Esophagus squamous epithelium (tissue), 5 donors: ENCODE data around the gene ERICH6. TPM values are rescaled to one million over a fixed set of nuclear protein-coding genes. Genes with fewer than 3 reads are reported as not detected.

Source experiments
- DNase-seq: peaks from one replicate; lab custom pipeline; 2025; lab: John Stamatoyannopoulos, UW
- H3K27ac ChIP-seq, 4 donors: fragments of 200-600 bp; sonication (generic); one replicate each; pipeline ENCODE4 v1.5.1; 2016 to 2019; ENCODE audit warnings: mild to moderate bottlenecking in 1 of 4
- H3K27me3 ChIP-seq, 4 donors: fragments of 200-600 bp; sonication (generic); 1 replicate in 3 of 4; 2 replicates in 1 of 4; pipeline versions ENCODE4 v1.5.1 to v1.6.0; 2017 to 2021; ENCODE audit warnings: antibody characterized with exemption in 1 of 4
- H3K36me3 ChIP-seq, 3 donors: fragments of 200-600 bp; sonication (generic); one replicate each; pipeline ENCODE4 v1.5.1; 2016 to 2019
- H3K4me1 ChIP-seq, 3 donors: fragments of 200-600 bp; sonication (generic); one replicate each; pipeline ENCODE4 v1.5.1; 2017 to 2019
- H3K4me3 ChIP-seq, 4 donors: fragments of 200-600 bp; sonication (generic); 1 replicate in 3 of 4; 2 replicates in 1 of 4; pipeline ENCODE4 v1.5.1; 2016 to 2019; ENCODE audit warnings: mild to moderate bottlenecking in 2 of 4, moderate library complexity in 1 of 4
- H3K9me3 ChIP-seq, 3 donors: fragments of 200-600 bp; sonication (generic); one replicate each; pipeline ENCODE4 v1.5.1; 2016 to 2019
- CTCF ChIP-seq, 6 experiments: fragments of 450-650 bp in 4 of 6; fragments of 200-600 bp in 2 of 6; sonication (generic) in 2 of 6; IDR thresholded peaks; one replicate each; pipeline ENCODE4 v1.5.1; 2016 to 2019; ENCODE audit warnings: antibody characterized with exemption in 6 of 6, mild to moderate bottlenecking in 4 of 6, moderate library complexity in 4 of 6
- POLR2A ChIP-seq, 4 donors: fragments of 450-650 bp; IDR thresholded peaks; one replicate each; pipeline ENCODE4 v1.6.1; 2017; ENCODE audit warnings: antibody characterized with exemption in 4 of 4, mild to moderate bottlenecking in 4 of 4, moderate library complexity in 3 of 4
- WGBS, 2 donors: methylation state at CpG; one replicate each; pipeline ENCODE4 v1.1.5; 2018; 5-methylcytosine and 5-hydroxymethylcytosine counted together
- intact Hi-C: fragments of 100-400 bp; cut with DNase I; formaldehyde crosslinking; loops from one replicate; pipeline ENCODE4 v1.15.0; 2022
- total RNA-seq, 4 donors: library from RNA; depleted of rRNA; stranded (reverse); fragments of >200 nt; gene quantifications; one replicate each; pipeline ENCODE4 v1.1.0, GENCODE V29; 2016
- donor health status: DM: yes; HTN: yes; CAD: no.

ERICH6 gene
- total RNA-seq, 4 donors from 2014 or later, result not detected

GRCh38 chr3:150673966-150674365 is 29.8 kb downstream of the ERICH6 start:
- TF ChIP-seq CTCF (IDR thresholded peaks at IDR 0.05) (no peak), POLR2A (IDR thresholded peaks at IDR 0.05) (no peak)
- H3K4me3 ChIP-seq, result no peak overlapping the region
- H3K27me3 ChIP-seq, result no peaks in the 10 kb centered on the region
- no peak overlapping the region for H3K27ac ChIP-seq
- DNase-seq, result no peak
- intact Hi-C loops, result no loop called here
- peaks cover 0 to 19% (median 11%) of the 10 kb centered on the region in 3 donors for H3K9me3 ChIP-seq
- H3K36me3 ChIP-seq, result no peaks in the 10 kb centered on the region
- 70 to 74% methylated on average over 3 of the region's 3 CpGs for WGBS, 2 donors
- H3K4me1 ChIP-seq, result no peaks in the 10 kb centered on the region

GRCh38 chr3:150666167-150666566 is 37.6 kb downstream of the ERICH6 start:
- intact Hi-C loops, result no loop called here
- no peak for TF ChIP-seq CTCF (IDR thresholded peaks at IDR 0.05)
- TF ChIP-seq POLR2A (IDR thresholded peaks at IDR 0.05), result no peak
- Histone ChIP-seq H3K4me1 (no peaks in the 10 kb centered on the region), H3K4me3 (no peak overlapping the region), H3K27me3 (peaks cover 0 to 4% (median 0%) of the 10 kb centered on the region in 4 donors), H3K36me3 (no peaks in the 10 kb centered on the region), H3K27ac (no peak overlapping the region), H3K9me3 (no peaks in the 10 kb centered on the region)
- 77 to 82% methylated on average over 5 of the region's 5 CpGs for WGBS, 2 donors
- DNase-seq, result no peak

- H3K36me3 ChIP-seq, result no peaks in the 10 kb centered on the region
- 87 to 92% methylated on average over 3 to 8 of the region's 8 CpGs for WGBS, 2 donors
- DNase-seq, result no peak
- TF ChIP-seq CTCF (IDR thresholded peaks at IDR 0.05), result no peak
- no peak for TF ChIP-seq POLR2A (IDR thresholded peaks at IDR 0.05)
- H3K27ac ChIP-seq, result no peak overlapping the region
- H3K9me3 ChIP-seq, result no peaks in the 10 kb centered on the region
- intact Hi-C loops, result no loop called here
- H3K4me1 ChIP-seq, result no peaks in the 10 kb centered on the region
- no peak overlapping the region for H3K4me3 ChIP-seq
- H3K27me3 ChIP-seq, result peaks cover 0 to 4% (median 0%) of the 10 kb centered on the region in 4 donors
Observed at GRCh38 chr3:150663461-150663860, 40.3 kb downstream of the ERICH6 start.

- Histone ChIP-seq H3K36me3 (no peaks in the 10 kb centered on the region), H3K4me3 (no peak overlapping the region), H3K4me1 (no peaks in the 10 kb centered on the region), H3K27me3 (peaks cover 0 to 4% (median 0%) of the 10 kb centered on the region in 4 donors), H3K9me3 (no peaks in the 10 kb centered on the region), H3K27ac (no peak overlapping the region)
- intact Hi-C loops, result no loop called here
- no peak for TF ChIP-seq POLR2A (IDR thresholded peaks at IDR 0.05)
- TF ChIP-seq CTCF (IDR thresholded peaks at IDR 0.05), result no peak
- 70 to 72% methylated on average over 7 of the region's 7 CpGs for WGBS, 2 donors
- DNase-seq, result no peak
Observed at GRCh38 chr3:150662410-150663200, 41.1 kb downstream of the ERICH6 start.

- H3K36me3 ChIP-seq, result no peaks in the 10 kb centered on the region
- H3K27me3 ChIP-seq, result no peaks in the 10 kb centered on the region
- TF ChIP-seq CTCF (IDR thresholded peaks at IDR 0.05), result no peak
- no peak for TF ChIP-seq POLR2A (IDR thresholded peaks at IDR 0.05)
- intact Hi-C loops, result no loop called here
- no peaks in the 10 kb centered on the region for H3K9me3 ChIP-seq
- no peak for DNase-seq
- no peak overlapping the region for H3K4me3 ChIP-seq
- 64 to 70% methylated on average over 4 of the region's 4 CpGs for WGBS, 2 donors
- H3K27ac ChIP-seq, result no peak overlapping the region
- no peaks in the 10 kb centered on the region for H3K4me1 ChIP-seq
Observed at GRCh38 chr3:150656316-150656715, 47.4 kb downstream of the ERICH6 start.
